ENCODE measurements around the gene CPVL. TPM values are rescaled to one million over a fixed set of nuclear protein-coding genes. Genes with fewer than 3 reads are reported as not detected.
"Not testable (repeated sequence)": the region's sequence is repeated elsewhere in the genome, so short reads cannot be mapped to it uniquely, and the experiment has no call there.

Gene CPVL
- total RNA-seq, 1 donor from 2014 or later = 11.7 TPM

DNA sequence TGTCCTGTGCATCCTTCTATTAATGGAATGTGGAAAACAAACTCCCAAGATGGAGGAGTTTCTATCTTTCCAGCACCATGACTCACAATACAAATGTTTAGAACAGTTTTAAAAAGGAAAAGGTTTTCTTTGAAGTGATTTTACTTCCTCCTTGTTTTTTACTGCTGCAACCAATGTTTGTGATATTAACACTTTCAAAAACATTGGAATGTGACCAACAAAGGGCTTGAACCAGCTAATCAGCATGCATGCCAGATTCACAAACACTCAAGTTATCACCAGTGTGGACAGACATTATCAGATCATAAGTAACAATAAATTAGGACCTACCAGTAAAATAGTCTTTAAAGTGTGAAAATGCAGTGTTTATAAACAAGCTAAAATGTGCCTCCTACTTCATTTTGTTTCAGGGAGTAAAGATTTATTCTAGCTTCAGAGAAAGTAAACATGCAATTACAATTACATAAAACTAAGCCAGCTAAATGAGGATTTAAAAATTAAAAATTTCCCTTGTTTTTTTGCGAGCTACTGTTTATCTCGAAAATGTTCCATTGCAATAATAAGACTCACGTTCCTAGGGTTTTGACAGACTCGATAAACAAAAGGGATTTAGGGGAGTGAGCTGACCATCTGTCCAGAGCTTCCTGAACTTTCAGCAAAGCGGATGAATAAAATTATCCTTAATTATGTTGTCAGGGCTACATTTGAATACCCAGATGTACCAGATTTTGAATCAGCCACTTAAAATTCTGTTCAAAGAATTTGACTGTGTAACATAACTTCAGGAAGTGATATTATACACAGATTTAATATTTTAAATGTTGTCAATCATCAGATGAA is 29.8 kb downstream of the CPVL start:
- no peak for DNase-seq

DNA sequence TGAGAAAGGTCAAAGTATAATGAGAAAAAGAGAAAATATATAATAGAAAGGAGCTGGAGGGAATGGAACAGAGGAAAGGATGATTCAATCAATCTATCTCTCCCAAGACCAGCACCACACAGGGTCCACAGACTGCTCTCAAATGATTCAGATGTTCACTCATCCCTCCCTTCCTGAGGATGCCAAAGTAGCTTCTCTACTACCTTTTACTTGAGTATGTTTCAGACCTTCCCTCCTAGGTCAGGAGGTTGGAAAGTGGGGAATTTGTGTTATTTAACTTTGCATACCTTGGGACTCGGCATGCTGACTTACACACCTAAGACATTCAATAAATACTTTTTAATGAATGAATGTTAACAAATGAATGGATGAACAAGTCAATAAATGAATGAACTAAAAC is 30.6 kb downstream of the CPVL start:
- DNase-seq = no peak

DNA sequence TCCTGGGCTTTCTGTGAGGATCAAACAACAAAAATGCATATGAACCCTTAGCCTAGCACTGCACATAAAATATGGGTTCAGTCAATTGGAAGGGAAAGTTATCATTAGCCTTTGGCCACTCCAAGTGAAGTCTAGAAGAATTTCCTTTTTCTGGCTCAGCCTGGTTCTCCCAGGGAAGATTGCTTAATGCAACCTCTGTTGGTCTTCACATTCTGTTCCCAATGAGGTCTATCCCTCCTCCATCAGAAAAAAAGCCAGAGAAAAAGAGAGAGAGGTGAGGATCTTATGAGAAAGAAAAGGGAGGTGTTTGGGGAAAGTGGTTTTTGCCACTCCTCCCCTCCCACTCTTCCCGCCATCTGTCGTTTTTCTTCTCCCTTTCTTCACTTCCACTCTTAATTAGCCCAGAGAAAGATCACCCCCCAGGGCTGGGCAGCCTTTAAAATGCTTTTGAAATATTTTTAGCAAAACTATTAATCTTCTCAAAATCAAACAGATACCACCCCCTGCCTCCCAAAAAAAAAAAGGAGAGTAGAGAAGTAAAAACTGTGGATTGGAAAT is 31.1 kb downstream of the CPVL start:
- DNase-seq = no peak

DNA sequence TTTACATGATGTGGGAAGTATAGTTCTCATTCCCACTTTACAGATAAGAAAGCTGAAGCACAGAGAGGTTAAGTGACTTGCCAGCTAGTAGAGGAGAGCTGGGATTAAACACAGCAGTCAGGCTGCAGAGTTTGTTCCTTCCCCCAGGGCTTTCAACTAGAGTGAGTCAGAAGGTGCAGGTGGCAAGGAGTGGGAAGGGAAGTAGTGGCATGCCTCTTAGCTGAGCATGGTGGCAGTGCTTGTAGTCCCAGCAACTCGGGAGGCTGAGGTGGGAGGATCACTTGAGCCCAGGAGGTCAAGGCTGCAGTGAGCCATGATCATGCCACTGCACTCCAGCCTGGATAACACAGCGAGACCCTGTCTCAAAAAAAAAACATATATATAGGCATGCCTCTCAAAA is 32.1 kb downstream of the CPVL start:
- DNase-seq = not testable (repeated sequence)

DNA sequence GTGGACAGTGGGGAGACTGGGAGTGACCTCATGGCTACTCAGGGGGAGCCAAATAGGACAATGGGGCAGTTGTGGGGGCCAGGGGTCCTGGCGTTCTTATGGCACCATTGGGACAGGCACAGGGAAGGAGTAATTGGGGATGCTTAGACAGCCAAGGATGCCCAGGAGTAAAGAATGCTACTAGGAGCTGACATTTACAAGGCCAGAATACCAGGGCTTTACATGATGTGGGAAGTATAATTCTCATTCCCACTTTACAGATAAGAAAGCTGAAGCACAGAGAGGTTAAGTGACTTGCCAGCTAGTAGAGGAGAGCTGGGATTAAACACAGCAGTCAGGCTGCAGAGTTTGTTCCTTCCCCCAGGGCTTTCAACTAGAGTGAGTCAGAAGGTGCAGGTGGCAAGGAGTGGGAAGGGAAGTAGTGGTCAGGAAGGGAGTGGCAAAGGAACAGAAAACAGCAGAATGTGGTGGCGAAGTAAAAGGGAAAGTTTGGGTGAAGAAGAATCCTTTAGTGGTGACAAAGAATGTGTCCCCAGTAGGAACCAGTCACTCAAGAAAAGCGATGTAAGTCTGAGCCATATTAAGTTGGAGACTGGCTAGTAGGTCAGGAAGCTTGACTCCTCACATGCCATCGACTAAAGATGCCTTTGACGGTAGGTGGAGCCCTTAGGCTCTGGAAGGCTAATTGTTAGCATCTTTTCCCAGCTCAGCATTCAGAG is 32.8 kb downstream of the CPVL start:
- no peak for DNase-seq

DNA sequence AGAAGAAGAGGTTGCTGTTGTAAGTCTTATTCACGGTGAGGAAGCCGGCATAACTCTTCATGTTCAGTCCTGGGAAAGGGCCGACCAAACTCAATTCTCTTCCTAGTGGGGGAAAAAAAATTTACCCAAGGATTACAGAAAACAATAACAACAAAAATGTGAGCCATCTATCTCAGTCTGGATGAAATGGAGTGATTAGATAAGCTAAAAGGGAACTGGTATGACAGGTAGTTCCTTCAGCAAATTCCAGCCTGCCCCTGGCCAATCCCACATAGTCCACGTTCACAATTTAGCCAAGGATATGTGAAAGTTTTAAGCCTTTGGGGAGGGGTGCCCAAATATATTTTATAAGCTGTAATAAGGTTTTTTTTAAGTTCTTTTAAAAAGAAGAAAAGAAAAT is 33.6 kb downstream of the CPVL start:
- DNase-seq = no peak

DNA sequence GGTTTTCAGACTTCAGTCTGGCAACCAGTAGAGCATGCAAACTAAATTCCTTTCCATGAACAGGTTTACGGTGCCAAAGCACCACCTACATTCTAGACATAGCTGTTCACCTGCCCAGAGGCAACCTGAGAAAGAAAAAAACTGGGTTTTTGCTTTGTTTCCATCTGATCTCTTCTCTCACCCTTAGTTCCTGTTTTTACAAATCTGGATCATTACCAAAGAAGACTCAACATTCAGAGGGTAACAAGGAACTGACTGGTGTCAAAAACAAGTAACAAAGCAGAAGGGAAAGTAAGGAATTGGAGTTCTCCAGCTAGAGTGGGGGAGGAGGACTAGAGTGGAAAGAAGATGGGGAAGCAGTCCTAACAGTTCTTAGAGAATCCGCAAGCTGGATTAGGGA is 36.4 kb downstream of the CPVL start:
- DNase-seq = no peak

DNA sequence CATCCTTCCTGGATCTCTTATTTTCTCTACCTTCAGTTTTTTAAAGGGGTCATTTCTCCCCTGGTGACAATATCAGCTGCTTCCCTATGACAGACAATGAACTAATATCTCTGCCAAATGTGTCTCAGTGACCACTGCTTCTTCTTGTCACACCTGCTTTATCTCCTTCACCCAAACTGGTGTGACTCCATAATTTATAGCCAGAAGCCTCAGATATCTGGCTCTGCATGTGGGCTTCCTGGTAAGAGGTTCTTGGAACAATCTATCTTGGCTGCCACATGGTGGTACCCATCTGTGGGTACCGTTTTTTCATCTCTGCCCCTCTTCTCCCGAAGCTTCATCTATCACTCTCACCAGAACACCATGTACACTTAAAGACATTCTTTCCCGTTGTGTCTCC is 37.0 kb downstream of the CPVL start:
- no peak for DNase-seq

DNA sequence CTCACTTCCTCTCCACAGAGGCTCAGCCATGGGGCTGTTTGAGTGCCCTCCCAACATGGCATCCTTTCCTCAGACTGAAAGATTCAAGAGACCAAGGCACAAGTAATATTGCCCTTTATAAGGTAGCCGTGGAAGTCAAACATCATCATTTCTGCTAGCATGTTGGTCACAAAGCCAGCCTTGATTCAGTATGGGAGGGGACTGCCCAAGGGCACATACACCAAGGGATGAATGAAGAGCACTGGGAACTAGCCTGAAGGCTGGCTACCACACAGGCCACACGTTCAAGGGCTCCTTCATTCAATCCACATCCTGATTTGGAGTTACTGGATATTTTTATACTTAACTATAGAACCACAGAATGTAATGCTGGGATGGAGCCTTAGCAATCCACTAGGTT is 39.3 kb downstream of the CPVL start:
- no peak for DNase-seq

DNA sequence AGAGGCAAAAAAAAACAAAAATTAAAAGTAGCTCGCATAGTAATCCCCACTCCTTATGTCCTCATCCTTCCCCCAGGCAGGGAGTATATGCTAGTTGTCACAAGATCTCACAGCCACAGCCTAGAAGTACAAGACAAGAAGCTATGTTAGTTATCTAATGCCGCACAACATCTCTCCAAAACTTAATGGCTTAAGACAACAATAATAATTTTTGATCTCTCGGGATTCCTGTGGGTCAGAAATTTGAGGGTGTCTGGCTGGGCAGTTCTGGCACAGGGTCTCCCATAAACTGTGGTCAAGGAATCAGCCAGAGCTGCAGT is 39.7 kb downstream of the CPVL start:
- DNase-seq = no peak

DNA sequence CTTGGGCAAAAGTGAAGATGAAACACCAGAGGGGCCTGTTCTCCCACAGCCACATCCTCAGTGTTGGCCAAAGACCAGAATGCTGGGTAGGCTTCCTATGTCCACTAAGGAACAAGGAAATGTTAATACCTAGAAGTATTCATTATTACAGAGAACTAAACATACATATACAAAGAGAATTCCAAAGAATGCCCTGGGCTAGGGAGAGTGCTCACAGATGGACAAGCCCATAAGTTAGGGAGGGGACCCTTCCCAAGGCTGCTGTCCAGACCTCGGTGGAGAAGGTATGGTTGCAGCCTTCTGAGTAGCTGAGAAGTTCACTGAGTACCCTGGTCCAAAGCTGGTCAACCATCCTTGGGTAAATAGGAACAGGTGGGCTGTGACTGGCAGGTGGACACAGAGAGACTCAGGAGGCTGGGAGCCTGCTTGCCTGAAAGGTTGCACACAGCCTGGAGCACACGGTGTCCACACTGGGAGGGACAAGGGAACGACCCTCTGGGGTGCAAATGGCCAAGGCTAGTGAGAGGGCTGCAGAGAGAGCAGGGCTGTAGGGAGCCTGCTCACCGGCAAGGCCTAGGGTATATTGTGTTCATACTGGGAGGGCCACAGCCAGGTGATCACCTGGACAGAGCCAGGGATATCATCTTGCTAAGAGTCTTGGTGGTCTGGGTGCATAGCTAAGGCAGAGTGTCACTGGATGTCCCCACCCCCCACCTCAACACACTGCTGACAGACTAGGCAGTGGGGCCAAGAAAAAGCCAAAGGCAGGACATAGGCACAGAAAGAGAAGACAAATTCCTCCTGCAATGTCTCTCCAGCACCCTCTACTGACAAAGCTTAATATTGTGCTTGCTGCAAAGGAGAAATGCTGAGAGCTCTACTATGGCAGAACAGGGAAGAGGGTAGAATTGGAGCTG is 40.3 kb downstream of the CPVL start:
- peak; percentile 91 for DNase-seq

DNA sequence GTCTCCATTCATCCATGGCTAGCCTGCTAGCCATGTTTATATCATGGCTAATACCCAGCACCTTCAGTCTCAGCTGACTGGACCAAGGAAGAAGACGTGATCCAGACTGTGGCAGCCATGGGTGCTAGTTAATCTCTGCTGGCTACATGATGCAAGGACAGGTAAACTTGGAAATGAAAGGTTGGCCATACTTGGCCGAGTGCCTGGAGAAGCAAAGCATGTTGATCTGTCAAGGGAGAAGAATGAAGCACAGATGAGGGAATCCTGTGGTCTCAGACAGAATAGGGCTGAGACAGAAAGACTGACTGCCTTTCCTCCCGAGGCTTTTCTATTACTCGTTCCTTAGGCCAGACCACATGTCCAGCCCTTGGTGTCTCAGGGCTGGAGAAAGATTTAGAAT is 41.1 kb downstream of the CPVL start:
- no peak for DNase-seq

DNA sequence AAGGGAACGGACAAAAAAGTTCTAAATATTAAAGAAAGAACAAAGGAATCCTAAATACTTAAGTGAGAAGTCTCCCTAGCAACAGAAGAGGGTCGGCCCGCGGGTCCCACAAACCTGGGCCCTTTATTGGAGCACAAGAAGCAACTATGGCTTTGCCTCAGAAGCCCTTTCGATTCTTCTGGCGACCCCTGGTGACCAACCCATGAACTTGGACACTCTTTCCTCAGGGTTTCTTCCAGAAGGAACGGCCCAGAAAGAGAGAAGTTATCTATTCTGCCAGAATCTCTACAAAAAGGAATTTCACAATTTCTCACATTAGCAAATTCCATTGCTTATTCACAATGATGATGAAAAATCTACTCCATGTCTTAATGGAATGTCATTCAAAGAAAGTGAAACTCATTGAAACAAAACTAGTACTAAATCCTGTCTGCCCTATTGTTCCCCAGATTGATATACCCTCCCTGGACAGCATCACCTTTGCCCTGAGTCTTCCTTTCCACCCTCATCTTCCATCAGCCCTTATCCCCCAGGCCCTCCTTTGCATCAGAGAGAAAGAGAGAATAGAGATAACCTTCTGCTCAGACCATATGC is 43.7 kb downstream of the CPVL start:
- peak; percentile 87 for DNase-seq

DNA sequence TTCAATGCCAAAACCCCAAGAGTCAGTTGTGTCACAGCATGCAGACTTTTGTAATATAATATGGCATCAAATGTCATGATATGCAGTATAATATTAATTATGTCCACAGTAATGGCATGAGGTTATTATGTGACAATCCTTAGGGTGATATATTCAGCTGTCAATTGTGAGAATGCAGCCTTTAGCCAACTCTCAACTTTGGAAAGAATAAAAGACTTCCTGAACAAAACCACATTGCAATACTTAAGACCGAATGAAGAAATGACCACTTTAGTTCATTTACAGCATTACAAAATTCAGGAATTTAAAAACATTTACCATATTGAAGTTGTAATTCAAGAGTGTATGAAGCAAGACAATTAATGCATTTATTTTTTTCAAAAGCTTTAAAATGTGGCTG is 45.4 kb downstream of the CPVL start:
- DNase-seq = no peak

DNA sequence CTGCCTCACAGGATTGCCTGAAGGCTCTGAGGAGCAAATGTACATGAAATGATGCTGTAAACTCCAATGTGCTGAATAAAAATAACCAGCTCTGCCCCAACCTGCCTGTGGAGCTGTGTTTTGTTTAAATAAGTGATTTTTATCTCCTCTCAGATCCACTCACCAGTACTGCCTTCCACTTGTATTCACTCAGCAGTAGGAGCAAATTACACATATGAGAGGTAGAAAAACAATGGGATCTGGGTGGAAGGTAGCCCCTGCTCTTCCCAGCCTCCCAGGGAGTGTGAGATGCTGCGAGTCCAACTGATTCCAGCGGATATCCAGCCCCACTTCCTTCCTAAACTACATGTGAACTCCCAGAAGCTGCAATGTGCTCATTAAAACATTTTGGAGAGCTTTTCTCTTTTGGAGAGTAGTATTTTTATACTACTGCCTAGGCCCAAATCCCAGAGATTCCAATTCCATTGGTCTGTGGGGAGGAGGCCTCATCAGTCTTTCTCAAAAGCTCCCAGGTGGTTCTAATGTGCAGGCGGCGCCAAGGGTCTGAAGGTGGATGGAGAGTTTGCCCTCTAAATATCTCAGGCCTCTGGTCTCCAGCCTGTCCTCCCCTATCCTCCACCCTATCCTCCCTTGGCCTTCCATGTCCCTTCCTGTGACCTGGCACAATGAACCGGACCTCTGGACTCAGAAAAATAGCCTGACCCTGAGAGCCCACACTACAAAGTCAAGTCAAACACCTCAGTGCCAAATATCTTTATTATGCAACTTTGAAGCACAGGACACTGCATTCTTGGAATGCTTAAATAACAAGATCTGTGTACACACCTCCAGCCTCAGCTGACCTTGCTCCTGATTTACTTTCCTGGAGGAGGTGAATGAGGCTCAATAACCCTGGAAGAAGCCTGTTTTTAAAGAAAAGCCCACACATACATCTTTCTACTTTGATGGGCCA is 46.2 kb downstream of the CPVL start:
- DNase-seq = no peak

DNA sequence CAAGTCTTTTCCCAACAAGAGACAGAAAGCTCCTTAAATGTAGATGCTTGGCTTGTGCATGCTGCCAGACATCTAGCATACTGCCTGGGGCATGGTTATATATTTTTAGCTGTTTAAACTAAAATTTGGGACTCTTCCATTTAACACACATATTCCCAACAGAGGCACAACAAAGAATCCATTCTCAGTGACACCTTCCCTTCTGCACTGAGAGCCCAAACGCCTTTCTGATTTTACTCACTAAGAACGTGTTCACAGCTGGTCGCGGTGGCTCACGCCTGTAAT is 49.9 kb downstream of the CPVL start:
- no peak for DNase-seq

DNA sequence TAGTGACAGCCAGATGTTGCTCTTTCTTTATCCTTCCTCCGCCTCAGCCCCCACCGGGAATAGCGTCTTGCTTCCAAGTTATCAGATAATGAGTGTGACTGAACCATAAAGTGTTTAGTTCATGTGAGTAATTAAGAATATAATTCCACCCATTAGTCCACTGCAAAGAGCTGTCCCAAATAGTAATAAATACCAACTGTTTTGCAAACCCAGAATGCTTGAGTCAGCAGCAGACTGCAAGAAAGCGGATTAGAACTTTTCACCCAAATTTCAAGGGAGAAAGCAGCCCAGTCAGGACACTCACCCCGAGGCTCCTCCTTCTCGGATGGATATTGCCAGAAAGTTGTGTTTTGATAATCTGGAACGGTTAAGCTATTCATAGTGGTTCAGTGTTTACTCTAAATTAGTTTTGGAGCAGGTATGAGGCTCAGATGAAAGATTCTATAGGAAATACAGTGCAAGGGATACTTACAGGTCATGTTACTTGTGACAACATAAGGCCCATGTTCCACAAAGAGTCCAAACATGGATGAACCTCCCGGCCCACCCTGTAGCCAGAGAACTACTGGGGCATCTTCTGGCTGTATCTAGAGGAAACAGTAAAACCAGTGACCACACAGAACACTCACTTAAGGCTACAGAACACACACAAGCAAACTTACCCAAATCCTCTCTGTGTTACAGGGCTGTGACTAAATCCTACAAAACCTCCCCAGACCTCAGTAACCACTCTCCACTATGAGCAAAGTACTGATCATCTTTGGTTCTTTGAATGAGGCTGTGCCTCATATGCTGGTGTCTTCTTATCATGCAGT is 50.5 kb downstream of the CPVL start:
- DNase-seq = peak; percentile 43

DNA sequence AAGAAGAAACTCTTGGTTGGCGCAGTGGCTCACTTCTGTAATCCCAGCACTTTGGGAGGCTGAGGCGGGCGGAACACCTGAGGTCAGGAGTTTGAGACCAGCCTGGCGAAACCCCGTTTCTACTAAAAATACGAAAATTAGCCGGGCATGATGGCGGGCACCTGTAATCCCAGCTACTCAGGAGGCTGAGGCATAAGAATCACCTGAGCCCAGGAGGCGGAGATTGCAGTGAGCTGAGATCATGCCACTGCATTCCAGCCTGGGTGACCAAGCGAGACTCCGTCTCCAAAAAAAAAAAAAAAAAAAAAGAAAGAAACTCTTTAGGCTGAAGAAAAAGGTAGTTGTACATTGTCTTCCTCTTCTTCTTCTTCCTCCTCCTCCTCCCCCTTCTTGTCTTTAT is 53.2 kb downstream of the CPVL start:
- DNase-seq = not testable (repeated sequence)

DNA sequence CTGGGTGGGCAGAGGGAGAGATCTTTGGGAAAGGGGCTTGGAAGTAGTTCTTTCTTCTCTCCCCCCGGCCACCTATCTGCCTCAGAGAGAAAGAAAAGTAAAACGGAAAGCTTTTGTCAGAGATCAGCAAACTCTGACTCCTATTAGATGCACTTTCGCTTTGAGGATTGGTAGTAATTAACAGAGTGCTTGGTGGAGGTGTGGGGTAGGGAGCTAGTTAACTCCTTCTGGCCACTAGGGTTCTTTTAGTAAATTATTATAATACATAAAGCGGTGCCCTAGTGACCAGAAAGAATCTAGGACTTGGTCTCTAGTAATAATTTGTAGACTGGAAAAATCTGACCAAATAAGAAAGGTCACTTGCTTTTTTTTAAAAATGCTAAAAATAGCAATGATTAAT is 54.6 kb downstream of the CPVL start:
- DNase-seq = no peak

DNA sequence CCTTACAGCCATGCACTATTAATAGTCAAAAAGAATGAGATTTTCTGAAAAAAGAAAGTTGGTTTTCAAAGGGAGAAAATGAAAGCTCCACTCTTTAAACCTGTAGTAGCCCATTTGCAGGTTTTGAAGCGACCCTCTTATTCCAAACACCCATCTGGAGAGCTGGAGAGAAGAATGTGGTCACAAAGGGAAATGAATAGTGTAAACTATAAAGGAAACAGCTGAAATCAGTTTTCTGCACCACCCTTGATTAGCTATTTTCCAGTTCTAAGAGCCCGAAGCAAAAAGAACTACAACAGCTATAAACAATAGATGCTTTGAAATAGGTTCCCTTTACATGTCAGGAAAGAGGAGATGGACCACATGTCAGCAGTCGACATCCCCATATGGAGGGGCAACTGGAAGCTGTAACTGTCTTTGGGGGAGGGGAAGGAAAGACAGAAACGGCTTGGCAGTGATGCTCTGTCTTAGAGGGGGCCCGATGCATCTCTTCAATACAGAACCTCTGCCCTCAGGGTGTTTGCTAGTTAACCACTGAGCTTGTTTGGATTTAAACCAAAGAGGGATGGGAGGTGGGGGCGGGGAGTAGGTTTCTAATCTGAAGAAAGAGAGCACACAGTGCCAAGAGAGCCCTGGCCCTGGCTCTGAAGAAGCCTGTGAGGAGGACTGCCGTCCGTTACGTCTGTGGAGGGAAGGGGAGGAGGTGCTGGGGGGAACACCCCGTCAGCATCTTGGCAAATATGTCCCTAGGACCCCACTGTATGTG is 55.3 kb downstream of the CPVL start:
- DNase-seq = peak; percentile 69
